Measurements from ENCODE around the gene CAVIN3. TPM values are rescaled to one million over a fixed set of nuclear protein-coding genes. Genes with fewer than 3 reads are reported as not detected.
"Not testable (repeated sequence)": the region's sequence is repeated elsewhere in the genome, so short reads cannot be mapped to it uniquely, and the experiment has no call there.

The CAVIN3 gene
- total RNA-seq, 4 donors from 2014 or later = 172 to 298 (median 264) TPM

GRCh38 chr11:6297831-6298230 lies 22.5 kb downstream of the CAVIN3 start:
- intact Hi-C loops (cut with DNase I) = loop anchor here (5.0 kb wide), 1 partner anchor 54 kb away; no protein-coding TSS in a partner anchor
- Histone ChIP-seq H3K4me1 (no peaks in the 10 kb centered on the region), H3K36me3 (no peaks in the 10 kb centered on the region), H3K4me3 (no peak overlapping the region), H3K9me3 (no peaks in the 10 kb centered on the region), H3K27ac (replicated peaks in 1 of 4) (no peak overlapping the region), H3K27me3 (no peaks in the 10 kb centered on the region)
- WGBS = 95% methylated on average over 1 of the region's 1 CpG
- no peak for DNase-seq (ENCODE audit: extremely low spot score)
- peak; percentile 31 to 44 (median 43) for TF ChIP-seq CTCF (IDR thresholded peaks at IDR 0.05)
- TF ChIP-seq POLR2AphosphoS5 (IDR thresholded peaks at IDR 0.05) = no peak
- no peak for TF ChIP-seq POLR2A (IDR thresholded peaks at IDR 0.05; ENCODE audit: low read depth)
- TF ChIP-seq EP300 (IDR thresholded peaks at IDR 0.05) = no peak

GRCh38 chr11:6285019-6285418 lies 35.3 kb downstream of the CAVIN3 start:
- no peaks in the 10 kb centered on the region for H3K36me3 ChIP-seq
- TF ChIP-seq POLR2AphosphoS5 (IDR thresholded peaks at IDR 0.05) = no peak
- TF ChIP-seq POLR2A (IDR thresholded peaks at IDR 0.05; ENCODE audit: low read depth) = no peak
- TF ChIP-seq CTCF (IDR thresholded peaks at IDR 0.05) = no peak
- TF ChIP-seq EP300 (IDR thresholded peaks at IDR 0.05) = no peak
- WGBS = 81% methylated on average over 4 of the region's 4 CpGs
- H3K27me3 ChIP-seq = peaks cover 0 to 27% (median 0%) of the 10 kb centered on the region in 4 donors
- no peak for DNase-seq (ENCODE audit: extremely low spot score)
- intact Hi-C loops (cut with DNase I) = no loop called here
- H3K4me3 ChIP-seq = no peak overlapping the region
- H3K9me3 ChIP-seq = no peaks in the 10 kb centered on the region
- no peaks in the 10 kb centered on the region for H3K4me1 ChIP-seq
- H3K27ac ChIP-seq (replicated peaks in 1 of 4) = no peak overlapping the region

- WGBS = 91% methylated on average over 3 of the region's 3 CpGs
- H3K27ac ChIP-seq (replicated peaks in 1 of 4) = no peak overlapping the region
- peaks cover 0 to 32% (median 0%) of the 10 kb centered on the region in 4 donors for H3K27me3 ChIP-seq
- H3K9me3 ChIP-seq = no peaks in the 10 kb centered on the region
- H3K4me1 ChIP-seq = no peaks in the 10 kb centered on the region
- TF ChIP-seq EP300 (IDR thresholded peaks at IDR 0.05) (no peak), POLR2AphosphoS5 (IDR thresholded peaks at IDR 0.05) (no peak), CTCF (IDR thresholded peaks at IDR 0.05) (no peak), POLR2A (IDR thresholded peaks at IDR 0.05; ENCODE audit: low read depth) (no peak)
- H3K36me3 ChIP-seq = no peaks in the 10 kb centered on the region
- no peak for DNase-seq (ENCODE audit: extremely low spot score)
- no peak overlapping the region for H3K4me3 ChIP-seq
- intact Hi-C loops (cut with DNase I) = no loop called here
Observed at GRCh38 chr11:6284250-6284649, 36.1 kb downstream of the CAVIN3 start.

DNA sequence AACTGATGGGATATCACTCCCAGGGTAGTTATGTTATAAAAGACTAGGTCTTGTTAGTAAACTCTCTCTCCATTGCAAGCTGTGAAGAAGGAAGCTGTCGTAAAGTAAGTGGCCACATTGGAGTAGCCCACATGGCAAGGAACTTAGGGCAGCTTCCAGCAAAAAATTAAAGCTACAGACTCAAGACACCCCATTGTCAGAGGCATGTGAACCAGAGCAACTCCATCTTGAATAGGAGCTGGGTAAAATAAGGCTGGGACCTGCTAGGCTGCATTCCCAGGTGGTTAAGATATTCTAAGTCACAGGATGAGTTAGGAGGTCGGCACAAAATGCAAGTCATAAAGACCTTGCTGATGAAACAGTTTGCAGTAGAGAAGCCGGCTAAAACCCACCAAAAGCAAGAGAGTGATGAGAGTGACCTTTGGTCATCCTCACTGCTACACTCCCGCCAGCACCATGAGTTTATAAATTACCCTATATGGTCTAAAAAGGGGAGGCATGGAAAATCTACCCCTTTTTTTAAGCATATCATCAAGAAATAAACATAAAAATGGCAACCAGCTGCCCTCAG lies 36.8 kb downstream of the CAVIN3 start:
- TF ChIP-seq POLR2A (IDR thresholded peaks at IDR 0.05; ENCODE audit: low read depth) (no peak), EP300 (IDR thresholded peaks at IDR 0.05) (no peak), CTCF (IDR thresholded peaks at IDR 0.05) (no peak), POLR2AphosphoS5 (IDR thresholded peaks at IDR 0.05) (no peak)
- Histone ChIP-seq H3K4me1 (no peaks in the 10 kb centered on the region), H3K4me3 (no peak overlapping the region), H3K36me3 (no peaks in the 10 kb centered on the region), H3K27ac (replicated peaks in 1 of 4) (no peak overlapping the region), H3K27me3 (peaks cover 0 to 27% (median 0%) of the 10 kb centered on the region in 4 donors), H3K9me3 (no peaks in the 10 kb centered on the region)
- intact Hi-C loops (cut with DNase I) = no loop called here
- 82% methylated on average over 4 of the region's 4 CpGs for WGBS
- DNase-seq (ENCODE audit: extremely low spot score) = no peak

GRCh38 chr11:6280809-6281208 lies 39.5 kb downstream of the CAVIN3 start:
- H3K4me1 ChIP-seq; H3K36me3 ChIP-seq; intact Hi-C loops (cut with DNase I); H3K4me3 ChIP-seq; H3K9me3 ChIP-seq; DNase-seq (ENCODE audit: extremely low spot score); H3K27ac ChIP-seq (replicated peaks in 1 of 4): not testable (repeated sequence)
- peaks cover 0 to 27% (median 0%) of the 10 kb centered on the region in 4 donors for H3K27me3 ChIP-seq
- WGBS = 60% methylated on average over 7 of the region's 7 CpGs
